HG02970 (cell line): Measurements from ENCODE around the gene MAD1L1.

Experiments
- ATAC-seq: cut with Tn5 transposase; IDR thresholded peaks from one replicate; pipeline ENCODE4 v1.9.1; 2021; ENCODE audit warnings: mild to moderate bottlenecking, moderate library complexity, moderate number of reproducible peaks; ENCODE audit not compliant: unreplicated experiment, low FRiP score

The MAD1L1 gene

GRCh38 chr7:2144926-2145325, 87.8 kb downstream of the MAD1L1 start:
- no peak for ATAC-seq

- ATAC-seq = no peak
Observed at GRCh38 chr7:2143981-2144595, 88.7 kb downstream of the MAD1L1 start.

DNA sequence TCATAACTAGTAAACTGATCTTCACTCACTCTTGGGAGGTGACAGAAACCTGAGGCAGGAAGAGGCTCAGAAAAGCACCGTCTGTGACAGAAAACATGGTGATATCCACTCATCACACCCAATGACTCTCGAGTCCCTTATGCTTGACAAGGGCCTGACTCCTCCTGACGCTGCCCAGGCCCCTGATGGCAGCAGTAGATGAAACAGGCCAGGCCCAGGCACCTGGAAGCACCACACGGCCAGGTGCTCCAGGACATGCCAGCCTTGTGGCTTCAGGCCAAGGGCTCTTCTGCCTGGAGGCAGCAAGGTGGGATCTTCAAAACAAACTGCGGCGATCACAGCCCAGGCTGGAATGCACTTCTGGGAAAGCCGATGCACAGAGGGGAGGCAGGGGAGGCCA, 89.3 kb downstream of the MAD1L1 start:
- no peak for ATAC-seq

DNA sequence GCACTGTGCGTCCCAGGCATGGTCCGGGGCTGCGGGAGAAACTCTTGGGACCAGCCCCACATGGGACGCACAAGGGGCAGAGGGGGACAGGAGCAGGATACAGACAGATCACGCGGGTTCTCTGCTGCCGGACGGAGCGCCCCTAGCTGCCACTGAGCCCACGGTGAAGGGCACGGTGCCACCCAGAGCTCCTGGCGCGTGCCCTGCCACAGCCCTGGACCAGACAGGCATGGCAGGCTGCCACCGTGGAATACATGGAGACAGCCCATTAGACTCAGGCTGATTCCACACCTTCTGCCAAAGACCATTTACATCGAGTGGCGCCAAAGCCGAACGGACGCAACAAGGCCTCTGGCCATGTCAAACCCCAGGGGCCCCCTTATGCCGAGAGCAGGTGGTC, 90.4 kb downstream of the MAD1L1 start:
- no peak for ATAC-seq

GRCh38 chr7:2141651-2142050, 91.1 kb downstream of the MAD1L1 start:
- no peak for ATAC-seq

GRCh38 chr7:2141021-2141410, 91.7 kb downstream of the MAD1L1 start:
- ATAC-seq = no peak

DNA sequence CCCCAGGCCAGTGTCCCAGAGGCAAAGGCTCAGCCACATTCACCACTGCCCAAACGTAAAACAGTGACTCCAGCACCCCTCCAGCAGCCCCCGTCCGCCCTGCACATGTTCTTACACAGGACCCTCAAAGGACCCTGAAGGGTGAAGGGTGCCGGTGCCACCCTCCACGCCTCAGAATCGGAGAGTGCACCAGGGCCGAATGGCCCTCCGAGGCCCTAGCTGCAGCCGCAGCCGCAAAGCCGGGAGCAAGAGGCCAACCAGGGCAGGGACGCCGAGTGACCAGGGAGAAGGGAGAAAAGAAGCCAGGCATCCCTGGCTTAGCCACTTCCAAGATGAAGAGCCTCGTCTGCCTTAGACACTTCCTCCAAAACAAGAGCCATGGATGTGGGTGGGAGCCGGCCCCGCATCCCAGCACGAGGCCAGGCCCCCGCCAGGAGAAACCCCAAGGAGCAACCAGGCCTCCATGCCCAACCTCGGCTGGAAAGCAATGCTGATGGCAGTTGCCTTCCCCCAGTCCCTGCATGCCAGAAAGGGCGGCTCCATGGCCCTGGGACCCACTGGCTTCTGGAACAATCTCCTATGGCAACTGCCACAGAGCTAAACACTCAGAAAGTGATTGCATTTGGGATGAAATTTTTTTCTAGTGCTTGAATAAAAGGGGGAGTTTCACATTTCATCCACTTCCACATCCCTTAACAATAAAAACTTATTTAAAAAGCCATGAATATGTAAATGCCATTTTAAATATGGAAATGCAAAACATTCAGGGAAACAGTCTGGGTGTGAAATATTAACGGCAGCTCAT, 92.3 kb downstream of the MAD1L1 start:
- no peak for ATAC-seq

DNA sequence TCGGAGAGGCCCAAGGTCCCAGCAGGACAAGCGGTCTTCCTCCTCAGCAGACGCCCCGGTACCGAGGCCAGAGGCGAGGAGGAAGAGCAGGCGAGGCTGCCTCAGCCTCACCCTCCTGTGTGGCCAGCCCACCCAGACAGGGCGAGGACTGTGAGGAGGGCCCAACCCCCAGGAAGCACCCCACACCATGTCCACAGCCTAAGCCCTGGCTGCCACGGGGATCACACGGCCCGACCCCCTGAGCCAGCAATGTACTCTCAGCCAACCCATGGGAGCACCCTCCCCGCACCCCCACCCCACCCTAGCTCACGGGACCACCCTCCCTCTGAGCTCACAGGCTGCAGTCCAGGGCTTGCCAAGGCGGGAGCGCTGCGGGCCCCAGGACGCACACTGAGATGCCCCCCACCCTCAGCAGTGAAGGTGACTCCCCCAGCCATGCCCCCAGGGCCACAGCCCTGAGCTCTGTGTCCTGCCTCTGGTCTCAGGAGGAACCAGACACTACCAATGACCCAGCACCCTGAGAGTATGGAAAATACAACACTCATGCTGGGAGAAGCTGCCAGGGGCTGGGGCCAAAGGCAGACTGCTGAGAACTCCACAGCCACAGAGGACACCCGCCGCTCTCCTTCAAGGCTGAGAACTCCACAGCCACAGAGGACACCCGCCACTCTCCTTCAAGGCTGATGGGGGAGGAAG, 93.6 kb downstream of the MAD1L1 start:
- ATAC-seq = no peak

- no peak for ATAC-seq
Observed at GRCh38 chr7:2138146-2138765, 94.5 kb downstream of the MAD1L1 start.

DNA sequence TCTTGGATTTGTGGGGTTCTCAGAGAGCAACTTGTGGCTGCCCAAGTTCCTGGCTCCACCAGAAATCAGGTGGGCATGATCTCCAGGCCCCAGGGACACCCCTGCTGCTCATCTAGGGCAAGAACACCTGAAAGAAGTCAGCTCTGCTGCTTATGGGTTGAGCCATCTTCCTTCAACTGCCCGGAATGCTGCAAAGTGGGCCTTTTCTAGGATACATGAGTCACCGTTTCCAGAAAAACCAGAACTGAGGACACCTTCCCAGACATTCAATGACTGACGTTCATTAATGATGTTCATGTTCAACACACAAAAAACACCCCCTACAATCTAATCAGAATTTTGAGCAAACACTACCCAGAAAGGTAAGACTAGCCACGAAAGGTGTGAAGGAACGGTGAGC, 98.0 kb downstream of the MAD1L1 start:
- no peak for ATAC-seq

DNA sequence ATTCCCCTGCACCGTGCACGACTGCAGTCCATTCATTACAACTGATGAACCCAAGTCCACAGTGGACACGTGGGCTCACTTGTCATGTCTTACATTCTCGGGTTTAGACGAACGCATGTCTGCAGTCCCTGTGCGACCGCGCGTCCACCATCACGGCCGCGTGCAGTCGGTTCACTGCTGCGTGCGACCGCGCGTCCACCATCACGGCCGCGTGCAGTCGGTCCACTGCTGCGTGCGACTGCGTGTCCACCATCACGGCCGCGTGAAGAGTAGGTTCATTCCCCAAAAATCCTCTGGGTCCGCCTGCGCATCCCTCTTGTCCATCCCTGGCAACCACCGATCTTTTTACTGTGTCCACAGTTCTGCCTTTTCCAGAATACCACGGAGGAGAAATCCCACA, 100.5 kb downstream of the MAD1L1 start:
- no peak for ATAC-seq

DNA sequence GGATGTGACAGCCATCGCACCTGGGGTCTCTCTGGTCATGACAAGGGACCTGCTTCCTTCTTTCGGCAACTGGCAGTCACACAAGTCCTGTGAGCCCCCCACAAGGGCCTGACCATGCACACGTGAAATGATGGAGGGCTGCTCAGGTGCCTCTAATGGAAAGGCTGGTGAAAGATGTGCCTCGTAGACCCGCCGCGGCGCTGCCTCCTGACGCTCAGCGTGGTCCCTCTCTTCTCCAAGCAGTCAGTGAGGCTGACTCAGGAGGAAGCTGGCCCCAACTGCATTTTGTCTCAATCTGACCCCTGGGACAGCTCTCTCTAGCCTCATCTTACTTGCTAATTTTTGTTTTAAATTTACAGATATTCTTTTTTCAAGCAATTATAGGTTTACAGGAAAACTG, 100.9 kb downstream of the MAD1L1 start:
- no peak for ATAC-seq

DNA sequence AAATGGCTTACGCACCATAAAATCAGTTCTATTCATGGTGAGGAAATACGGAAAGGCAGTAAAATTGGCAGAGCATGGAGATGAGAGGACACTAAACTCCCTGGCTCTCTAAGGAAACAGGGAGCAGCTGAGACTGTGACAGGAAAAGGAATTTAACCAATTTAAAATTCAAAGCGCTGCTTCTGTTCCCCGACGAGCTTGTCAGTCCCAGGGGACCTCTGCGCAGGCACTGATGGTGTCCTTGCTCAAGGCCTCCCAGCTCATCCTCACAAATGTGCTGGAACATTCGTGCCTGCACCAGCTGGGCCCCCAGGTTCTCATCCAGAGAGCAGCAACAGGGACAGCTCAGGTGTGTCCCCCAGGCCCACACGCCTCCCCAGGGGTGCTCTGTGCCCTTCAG, 101.4 kb downstream of the MAD1L1 start:
- ATAC-seq = no peak

- ATAC-seq = no peak
Observed at GRCh38 chr7:2130096-2130375, 102.7 kb downstream of the MAD1L1 start.

GRCh38 chr7:2129323-2130095, 103.2 kb downstream of the MAD1L1 start:
- ATAC-seq = no peak

- no peak for ATAC-seq
Observed at GRCh38 chr7:2128601-2129322, 104.0 kb downstream of the MAD1L1 start.

- no peak for ATAC-seq
Observed at GRCh38 chr7:2126621-2127020, 106.1 kb downstream of the MAD1L1 start.

DNA sequence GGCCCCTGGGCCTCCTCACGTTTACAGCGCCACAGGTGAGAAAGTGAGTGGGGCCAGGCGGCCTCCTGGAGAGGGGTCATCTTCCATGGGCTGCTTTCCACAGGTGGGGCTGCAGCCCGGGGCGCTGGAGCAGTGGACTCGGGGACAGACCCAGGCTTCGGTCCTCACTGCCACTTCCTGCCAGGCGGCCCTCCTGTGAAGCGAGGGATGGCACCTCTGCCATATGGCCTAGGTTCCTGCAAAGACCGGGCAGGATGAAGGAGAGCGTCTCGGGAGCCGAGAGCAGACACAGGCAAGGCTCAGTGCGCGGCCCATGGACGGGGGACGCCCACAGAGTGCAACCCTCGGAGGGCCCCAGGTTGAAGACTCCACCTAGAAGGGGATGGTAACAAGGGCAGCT, 106.8 kb downstream of the MAD1L1 start:
- ATAC-seq = no peak

GRCh38 chr7:2124604-2125345, 108.0 kb downstream of the MAD1L1 start:
- no peak for ATAC-seq
